Measurements from ENCODE around the gene ESYT2. TPM values are rescaled to one million over a fixed set of nuclear protein-coding genes. Genes with fewer than 3 reads are reported as not detected.

ESYT2 gene
- total and polyA plus RNA-seq, 2 of the 4 experiments (the other 2 are of a cell fraction) = 26.7 to 69.9 TPM

- Histone ChIP-seq H2BK5ac (ENCODE audit: low read depth, low read length, poor library complexity, severe bottlenecking) (no peak overlapping the region), H4K5ac (ENCODE audit: low read depth, low read length) (no peak overlapping the region), H3K14ac (replicated peaks; ENCODE audit: low read depth, low read length) (no peak overlapping the region), H3K9me1 (ENCODE audit: insufficient read depth, low read length) (no peaks in the 10 kb centered on the region), H2AK9ac (replicated peaks; ENCODE audit: low read depth, low read length, poor library complexity) (no peak overlapping the region), H3K23ac (ENCODE audit: low read depth, low read length) (no peak overlapping the region), H3K56ac (ENCODE audit: extremely low read depth, insufficient read depth, low read length) (no peak overlapping the region), H3K27me3 (ENCODE audit: control insufficient read depth, insufficient read depth, low read length) (peaks cover 3% of the 10 kb centered on the region; the same call in 1 of the 2 replicates), H3K27ac (ENCODE audit: insufficient read depth, low read length) (no peak overlapping the region), H2AK5ac (ENCODE audit: low read depth, low read length) (no peak overlapping the region), H3K4me1 (ENCODE audit: control insufficient read depth, insufficient read depth, low read length) (no peaks in the 10 kb centered on the region), H3K18ac (ENCODE audit: low read depth, low read length) (no peak overlapping the region), H2BK20ac (ENCODE audit: low read depth, low read length) (no peak overlapping the region), H3K4ac (ENCODE audit: low read depth, low read length) (no peak overlapping the region), H4K8ac (ENCODE audit: low read depth in 2 of 2, low read length in 2 of 2) (no peak overlapping the region), H4K20me1 (ENCODE audit: insufficient read depth, low read length) (no peaks in the 10 kb centered on the region), H3K9ac (ENCODE audit: low read depth, low read length) (no peak overlapping the region), H3K79me1 (ENCODE audit: low read depth in 1 of 2, low read length in 2 of 2) (no peaks in the 10 kb centered on the region), H2BK15ac (ENCODE audit: low read depth, low read length) (no peak overlapping the region), H2BK120ac (ENCODE audit: low read depth, low read length) (no peak overlapping the region), H2AFZ (replicated peaks; ENCODE audit: low read length, poor library complexity) (no peak overlapping the region), H4K91ac (ENCODE audit: insufficient read depth, low read depth, low read length) (no peak overlapping the region), H3K9me3 (ENCODE audit: control insufficient read depth, insufficient read depth, low read length) (no peaks in the 10 kb centered on the region), H3K4me2 (ENCODE audit: low read depth, low read length) (no peak overlapping the region), H3K36me3 (ENCODE audit: control insufficient read depth, insufficient read depth, low read length) (no peaks in the 10 kb centered on the region), H3K4me3 (ENCODE audit: insufficient read depth, low read depth, low read length) (no peak overlapping the region)
- BruUV-seq (replicated peaks) = no TSS peak
- no CpG with 5 or more reads among the region's 4 CpGs for WGBS, 2 experiments (ENCODE audit: extremely low coverage in 2 of 2, insufficient read length in 1 of 2)
- ChIA-PET CTCF (no interaction called here), POLR2A (ENCODE audit: unreplicated experiment) (no interaction called here)
- dilution Hi-C loops (cut with HindIII; ENCODE audit: low sequenced_read_pairs, unreplicated experiment) (no loop called here), intact Hi-C loops (cut with micrococcal nuclease) (no loop called here), in situ Hi-C loops (cut with MboI; ENCODE audit: low sequenced_read_pairs) (no loop called here)
- no peak for DNase-seq
- no peak for TF ChIP-seq BHLHE40 (IDR thresholded peaks at IDR 0.05; ENCODE audit: low read depth, low read length)
- no peak for TF ChIP-seq CHD1 (IDR thresholded peaks at IDR 0.05; ENCODE audit: low read depth, low read length)
- TF ChIP-seq NFE2L2 (IDR thresholded peaks at IDR 0.05; ENCODE audit: low read depth, low read length) = no peak
- no peak for TF ChIP-seq SMC3 (IDR thresholded peaks at IDR 0.05; ENCODE audit: low read depth, low read length)
- no peak for TF ChIP-seq MAZ (IDR thresholded peaks at IDR 0.05; ENCODE audit: borderline replicate concordance, low read depth, low read length)
- TF ChIP-seq USF2 (IDR thresholded peaks at IDR 0.05; ENCODE audit: low read depth, low read length) = no peak
- no peak for TF ChIP-seq CTCF (conservative IDR thresholded peaks at IDR 0.05; ENCODE audit: low read depth, low read length)
- TF ChIP-seq ELK1 (IDR thresholded peaks at IDR 0.05; ENCODE audit: borderline replicate concordance, low read depth, low read length) = no peak
- no peak for TF ChIP-seq POLR2A (IDR thresholded peaks at IDR 0.05; ENCODE audit: low read depth, low read length)
- no peak for TF ChIP-seq RCOR1 (IDR thresholded peaks at IDR 0.05; ENCODE audit: insufficient replicate concordance, low read length)
- TF ChIP-seq RAD21 (IDR thresholded peaks at IDR 0.05; ENCODE audit: low read length) = no peak
- no peak for TF ChIP-seq MAFK (IDR thresholded peaks at IDR 0.05; ENCODE audit: low read depth, low read length)
- no peak for TF ChIP-seq CEBPB (IDR thresholded peaks at IDR 0.05; ENCODE audit: low read depth, low read length)
- no peak for TF ChIP-seq MXI1 (IDR thresholded peaks at IDR 0.05; ENCODE audit: borderline replicate concordance, low read depth, low read length)
- no peak for TF ChIP-seq RFX5 (IDR thresholded peaks at IDR 0.05; ENCODE audit: low read depth, low read length)
- no peak for TF ChIP-seq FOS (IDR thresholded peaks at IDR 0.05; ENCODE audit: low read depth, low read length)
- no peak for ATAC-seq (ENCODE audit: low read depth)
Measured at GRCh38 chr7:158843771-158844170, 14.5 kb upstream of the ESYT2 start.
